Heart left ventricle (tissue), 13 donors: ENCODE data around the gene DPPA3.

Source experiments
- POLR2A ChIP-seq, 2 donors: fragments of 450-650 bp; IDR thresholded peaks; one replicate each; pipeline ENCODE4 v1.6.1; 2017; ENCODE audit warnings: antibody characterized with exemption in 2 of 2, mild to moderate bottlenecking in 2 of 2, moderate library complexity in 2 of 2
- TF ChIP-seq, protein P1 (sequence below), 12 donors: fragments of 200-600 bp; sonication (generic) in 4 of 12; IDR thresholded peaks; one replicate each; pipeline versions ENCODE4 v1.5.0 to v1.8.0; 2018 to 2022; ENCODE audit warnings: antibody characterized with exemption in 12 of 12, mild to moderate bottlenecking in 5 of 12
- donor health status: ischemic (EF 13 %, LVEDD 7.1; RV severe dilation, severe dysfunction).
- donor health status: DM: no; HTN: yes; CAD: no.
- donor health status: DM: no; HTN: no; CAD: no.
- donor health status: ischemic (EF 25% LVEDD 6.9; RV normal size, moderate dysfunction).
- donor health status: ischemic (EF 25% LVEDD 5.7; RV mildly dilated, moderate dysfunction).
- donor health status: ischemic (EF 35%, LVEDD 5.7; RV mildly dilated, moderate dysfunction).
- donor health status: nonischemic (EF 11% LVEDD 7.7; RV severe dilation, severe dysfunction).
- donor health status: DM: yes; HTN: yes; CAD: no.
- donor health status: PGD.
- donor health status: ischemic (EF 29% LVEDD 5.4; RV normal size, mild dysfunction).
- donor health status: nonischemic (EF 23%, LVEDD 6.1; RV moderate dilation, normal function).

DNA sequence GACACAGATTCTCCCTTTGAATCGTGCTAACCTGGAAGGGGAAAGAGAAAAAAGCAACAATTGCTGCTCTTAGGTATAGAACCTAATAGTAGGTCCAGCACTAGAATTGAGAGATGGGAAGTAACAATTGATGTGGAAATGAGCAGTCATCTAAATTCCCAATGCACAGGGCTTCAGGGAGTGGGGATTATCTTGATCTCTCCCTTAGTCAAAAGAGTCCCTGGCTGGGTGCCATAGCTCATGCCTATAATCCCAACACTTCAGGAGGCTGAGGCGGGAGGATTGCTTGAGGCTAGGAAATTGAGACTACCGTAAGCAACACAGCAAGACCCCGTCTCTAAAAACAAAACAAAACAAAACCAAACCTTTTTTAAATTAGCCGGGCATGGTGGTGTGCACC is 49.5 kb upstream of the DPPA3 start:
- TF ChIP-seq, protein P1, sequence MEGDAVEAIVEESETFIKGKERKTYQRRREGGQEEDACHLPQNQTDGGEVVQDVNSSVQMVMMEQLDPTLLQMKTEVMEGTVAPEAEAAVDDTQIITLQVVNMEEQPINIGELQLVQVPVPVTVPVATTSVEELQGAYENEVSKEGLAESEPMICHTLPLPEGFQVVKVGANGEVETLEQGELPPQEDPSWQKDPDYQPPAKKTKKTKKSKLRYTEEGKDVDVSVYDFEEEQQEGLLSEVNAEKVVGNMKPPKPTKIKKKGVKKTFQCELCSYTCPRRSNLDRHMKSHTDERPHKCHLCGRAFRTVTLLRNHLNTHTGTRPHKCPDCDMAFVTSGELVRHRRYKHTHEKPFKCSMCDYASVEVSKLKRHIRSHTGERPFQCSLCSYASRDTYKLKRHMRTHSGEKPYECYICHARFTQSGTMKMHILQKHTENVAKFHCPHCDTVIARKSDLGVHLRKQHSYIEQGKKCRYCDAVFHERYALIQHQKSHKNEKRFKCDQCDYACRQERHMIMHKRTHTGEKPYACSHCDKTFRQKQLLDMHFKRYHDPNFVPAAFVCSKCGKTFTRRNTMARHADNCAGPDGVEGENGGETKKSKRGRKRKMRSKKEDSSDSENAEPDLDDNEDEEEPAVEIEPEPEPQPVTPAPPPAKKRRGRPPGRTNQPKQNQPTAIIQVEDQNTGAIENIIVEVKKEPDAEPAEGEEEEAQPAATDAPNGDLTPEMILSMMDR (IDR thresholded peaks at IDR 0.05): no peak
- TF ChIP-seq POLR2A (IDR thresholded peaks at IDR 0.05): no peak
